ENCODE data around the gene PTP4A2.

The PTP4A2 gene

GRCh38 chr1:31981456-31981839 lies 43.3 kb upstream of the PTP4A2 start:
- no peak overlapping the region for H3K4me3 ChIP-seq (ENCODE audit: low read depth, low read length)
- TF ChIP-seq, protein P1, sequence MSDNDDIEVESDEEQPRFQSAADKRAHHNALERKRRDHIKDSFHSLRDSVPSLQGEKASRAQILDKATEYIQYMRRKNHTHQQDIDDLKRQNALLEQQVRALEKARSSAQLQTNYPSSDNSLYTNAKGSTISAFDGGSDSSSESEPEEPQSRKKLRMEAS (IDR thresholded peaks at IDR 0.05; ENCODE audit: low read depth, low read length) = no peak
- TF ChIP-seq, protein P2, sequence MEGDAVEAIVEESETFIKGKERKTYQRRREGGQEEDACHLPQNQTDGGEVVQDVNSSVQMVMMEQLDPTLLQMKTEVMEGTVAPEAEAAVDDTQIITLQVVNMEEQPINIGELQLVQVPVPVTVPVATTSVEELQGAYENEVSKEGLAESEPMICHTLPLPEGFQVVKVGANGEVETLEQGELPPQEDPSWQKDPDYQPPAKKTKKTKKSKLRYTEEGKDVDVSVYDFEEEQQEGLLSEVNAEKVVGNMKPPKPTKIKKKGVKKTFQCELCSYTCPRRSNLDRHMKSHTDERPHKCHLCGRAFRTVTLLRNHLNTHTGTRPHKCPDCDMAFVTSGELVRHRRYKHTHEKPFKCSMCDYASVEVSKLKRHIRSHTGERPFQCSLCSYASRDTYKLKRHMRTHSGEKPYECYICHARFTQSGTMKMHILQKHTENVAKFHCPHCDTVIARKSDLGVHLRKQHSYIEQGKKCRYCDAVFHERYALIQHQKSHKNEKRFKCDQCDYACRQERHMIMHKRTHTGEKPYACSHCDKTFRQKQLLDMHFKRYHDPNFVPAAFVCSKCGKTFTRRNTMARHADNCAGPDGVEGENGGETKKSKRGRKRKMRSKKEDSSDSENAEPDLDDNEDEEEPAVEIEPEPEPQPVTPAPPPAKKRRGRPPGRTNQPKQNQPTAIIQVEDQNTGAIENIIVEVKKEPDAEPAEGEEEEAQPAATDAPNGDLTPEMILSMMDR (IDR thresholded peaks at IDR 0.05; ENCODE audit: low read depth, low read length) = no peak
- TF ChIP-seq POLR2A (IDR thresholded peaks at IDR 0.05; ENCODE audit: extremely low read depth, insufficient read length) (no peak), MYC (IDR thresholded peaks at IDR 0.05; ENCODE audit: low read depth, low read length) (no peak)
- no peak for DNase-seq (ENCODE audit: low read depth)

GRCh38 chr1:31980835-31981455 lies 42.8 kb upstream of the PTP4A2 start:
- H3K4me3 ChIP-seq (ENCODE audit: low read depth, low read length) = no peak overlapping the region
- TF ChIP-seq, protein P1 (IDR thresholded peaks at IDR 0.05; ENCODE audit: low read depth, low read length) = no peak
- TF ChIP-seq MYC (IDR thresholded peaks at IDR 0.05; ENCODE audit: low read depth, low read length) (no peak), POLR2A (IDR thresholded peaks at IDR 0.05; ENCODE audit: extremely low read depth, insufficient read length) (no peak)
- TF ChIP-seq, protein P2 (IDR thresholded peaks at IDR 0.05; ENCODE audit: low read depth, low read length) = no peak
- no peak for DNase-seq (ENCODE audit: low read depth)

- no peak for DNase-seq (ENCODE audit: low read depth)
- TF ChIP-seq, protein P2 (IDR thresholded peaks at IDR 0.05; ENCODE audit: low read depth, low read length) = no peak
- TF ChIP-seq POLR2A (IDR thresholded peaks at IDR 0.05; ENCODE audit: extremely low read depth, insufficient read length) = no peak
- TF ChIP-seq, protein P1 (IDR thresholded peaks at IDR 0.05; ENCODE audit: low read depth, low read length) = no peak
- no peak for TF ChIP-seq MYC (IDR thresholded peaks at IDR 0.05; ENCODE audit: low read depth, low read length)
- H3K4me3 ChIP-seq (ENCODE audit: low read depth, low read length) = no peak overlapping the region
Measured at GRCh38 chr1:31978843-31979400, 40.8 kb upstream of the PTP4A2 start.

DNA sequence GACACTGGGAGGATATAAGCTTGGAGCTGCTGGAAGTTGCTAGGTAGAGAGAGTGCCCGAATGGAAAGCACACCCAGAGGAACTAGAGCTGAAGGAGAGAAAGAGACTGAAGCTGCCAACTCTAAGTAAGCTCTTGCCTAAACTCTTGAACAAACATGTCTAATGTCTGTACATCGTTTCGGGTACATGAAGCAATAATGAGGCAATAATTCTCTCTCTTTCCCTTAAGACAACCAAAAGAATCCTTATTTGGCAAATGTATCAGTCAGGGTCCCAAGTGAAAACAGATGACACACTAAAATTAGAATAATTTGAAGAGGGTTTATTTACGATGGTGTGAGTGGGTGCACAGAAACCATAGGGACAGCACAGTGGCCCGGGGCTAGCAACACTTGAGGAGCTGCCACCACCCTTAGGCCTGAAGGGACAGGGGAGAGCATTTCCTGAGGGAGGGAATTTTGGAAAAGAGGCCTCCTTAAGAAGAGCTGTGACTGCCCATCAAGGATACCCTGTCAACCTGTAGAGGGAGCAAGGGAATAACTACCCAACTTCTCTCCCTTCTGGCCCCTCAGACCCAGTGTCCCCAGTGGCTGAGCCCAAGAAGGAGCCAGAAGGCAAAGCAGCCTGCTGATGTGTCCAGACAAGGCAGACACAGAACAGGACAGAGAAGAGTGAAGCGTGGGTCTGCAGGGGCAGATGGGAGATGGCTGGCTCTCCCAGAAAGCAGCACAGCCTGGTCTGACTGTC lies 39.4 kb upstream of the PTP4A2 start:
- DNase-seq (ENCODE audit: low read depth) = peak; percentile 44
- no peak for TF ChIP-seq POLR2A (IDR thresholded peaks at IDR 0.05; ENCODE audit: extremely low read depth, insufficient read length)
- TF ChIP-seq, protein P1 (IDR thresholded peaks at IDR 0.05; ENCODE audit: low read depth, low read length) = no peak
- no peak for TF ChIP-seq MYC (IDR thresholded peaks at IDR 0.05; ENCODE audit: low read depth, low read length)
- TF ChIP-seq, protein P2 (IDR thresholded peaks at IDR 0.05; ENCODE audit: low read depth, low read length) = peak; percentile 33
- no peak overlapping the region for H3K4me3 ChIP-seq (ENCODE audit: low read depth, low read length)

- no peak overlapping the region for H3K4me3 ChIP-seq (ENCODE audit: low read depth, low read length)
- no peak for DNase-seq (ENCODE audit: low read depth)
- TF ChIP-seq, protein P1 (IDR thresholded peaks at IDR 0.05; ENCODE audit: low read depth, low read length) = no peak
- TF ChIP-seq MYC (IDR thresholded peaks at IDR 0.05; ENCODE audit: low read depth, low read length) (no peak), POLR2A (IDR thresholded peaks at IDR 0.05; ENCODE audit: extremely low read depth, insufficient read length) (no peak)
- TF ChIP-seq, protein P2 (IDR thresholded peaks at IDR 0.05; ENCODE audit: low read depth, low read length) = no peak
Measured at GRCh38 chr1:31976401-31976800, 38.2 kb upstream of the PTP4A2 start.
